Stomach (tissue), 4 donors: Measurements from ENCODE around the gene KRT14.

Source experiments
- CTCF ChIP-seq, 7 experiments: fragments of 450-650 bp in 4 of 7; fragments of 200-600 bp in 3 of 7; sonication (generic) in 3 of 7; IDR thresholded peaks; one replicate each; pipeline ENCODE4 v1.5.1; 2016 to 2019; ENCODE audit warnings: antibody characterized with exemption in 7 of 7, control low read depth in 2 of 7, mild to moderate bottlenecking in 1 of 7
- POLR2A ChIP-seq, 4 donors: fragments of 450-650 bp; IDR thresholded peaks; one replicate each; pipeline ENCODE4 v1.6.1; 2016; ENCODE audit warnings: antibody characterized with exemption in 4 of 4, control low read depth in 2 of 4, mild to moderate bottlenecking in 1 of 4, moderate library complexity in 1 of 4

DNA sequence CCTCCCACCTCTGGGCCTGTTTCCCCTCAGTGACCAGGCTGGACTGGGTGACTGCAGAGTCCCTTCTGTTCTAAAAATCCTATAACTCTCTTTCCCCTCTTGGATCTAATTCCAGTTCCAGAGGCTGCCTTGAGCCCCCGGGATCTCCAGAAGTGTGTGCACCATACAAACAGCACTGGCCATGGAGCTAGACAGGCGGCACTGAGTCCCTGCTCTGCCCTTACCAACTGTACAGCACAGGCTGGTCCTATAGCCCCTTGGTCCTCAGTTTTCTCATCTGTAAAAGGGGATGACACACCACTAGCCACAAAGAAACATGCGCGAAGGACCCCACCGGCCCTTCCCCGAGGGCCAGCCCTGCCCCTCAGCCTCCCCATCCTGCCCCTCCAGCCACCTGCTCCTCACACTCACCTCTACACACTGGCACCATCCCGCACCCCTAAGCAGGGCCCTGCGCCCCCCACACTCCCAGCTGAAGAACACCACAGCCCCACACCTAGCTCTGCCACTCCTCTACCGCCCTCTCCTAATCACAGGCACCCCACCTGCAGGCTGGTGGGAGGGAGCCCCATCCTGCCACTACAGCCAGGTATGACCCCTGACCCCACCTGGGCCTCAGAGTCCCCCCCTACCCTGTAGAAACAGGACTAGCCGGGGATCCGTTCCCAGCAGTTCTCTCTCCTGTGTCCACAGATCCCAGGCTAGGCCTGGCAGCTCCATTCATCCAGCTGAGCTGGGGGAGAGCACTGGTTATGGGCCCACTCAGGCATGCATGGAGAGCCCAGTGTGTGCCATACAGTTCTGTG lies 26.8 kb upstream of the KRT14 start:
- no peak for TF ChIP-seq POLR2A (IDR thresholded peaks at IDR 0.05)
- TF ChIP-seq CTCF (IDR thresholded peaks at IDR 0.05) = no peak
